Activated T-cell treated with anti-CD3 and anti-CD28 coated beads, Interleukin-2, amount 50 U/mL, for 24 hours (primary cell): ENCODE results near the gene FANCI.
A peak's percentile ranks its signal among the peaks of the same experiment; 100 is the strongest.
"Not testable (repeated sequence)": the region's sequence is repeated elsewhere in the genome, so short reads cannot be mapped to it uniquely, and the experiment has no call there.

Source experiments
- DNase-seq: peaks from one replicate; pipeline ENCODE4 v3.0.0-alpha.2; 2020
- H3K27ac Mint-ChIP-seq: 2 replicates; pipeline ENCODE4 v1.8.0; 2020; ENCODE audit warnings: mild to moderate bottlenecking, mixed read lengths
- H3K27me3 Mint-ChIP-seq: 2 replicates; pipeline ENCODE4 v1.8.0; 2020; ENCODE audit warnings: mixed read lengths
- H3K36me3 Mint-ChIP-seq: 2 replicates; pipeline ENCODE4 v1.8.0; 2020; ENCODE audit warnings: low read depth, mixed read lengths
- H3K4me1 Mint-ChIP-seq: 2 replicates; pipeline ENCODE4 v1.8.0; 2020; ENCODE audit warnings: low read depth, mixed read lengths
- H3K4me3 Mint-ChIP-seq: 2 replicates; pipeline ENCODE4 v1.8.0; 2020; ENCODE audit warnings: mild to moderate bottlenecking, moderate library complexity, mixed read lengths
- H3K9me3 Mint-ChIP-seq: 2 replicates; pipeline ENCODE4 v1.8.0; 2020; ENCODE audit warnings: mixed read lengths

Gene FANCI

GRCh38 chr15:89243046-89243690 is 611 bp upstream of the FANCI start:
- H3K27ac Mint-ChIP-seq, result peak overlapping the region; percentile 96
- no peaks in the 10 kb centered on the region for H3K9me3 Mint-ChIP-seq
- H3K27me3 Mint-ChIP-seq, result no peaks in the 10 kb centered on the region
- peaks cover 34% of the 10 kb centered on the region for H3K4me1 Mint-ChIP-seq
- H3K4me3 Mint-ChIP-seq, result peak overlapping the region; percentile 92
- no peak for DNase-seq
- peaks cover 42% of the 10 kb centered on the region for H3K36me3 Mint-ChIP-seq

GRCh38 chr15:89244574-89244903 is 760 bp downstream of the FANCI start:
- peaks cover 55% of the 10 kb centered on the region for H3K36me3 Mint-ChIP-seq
- no peak for DNase-seq

GRCh38 chr15:89247446-89247845 is 3.7 kb downstream of the FANCI start:
- Mint-ChIP-seq H3K9me3 (no peaks in the 10 kb centered on the region), H3K27me3 (no peaks in the 10 kb centered on the region), H3K4me1 (peaks cover 38% of the 10 kb centered on the region), H3K27ac (no peak overlapping the region), H3K36me3 (peaks cover 82% of the 10 kb centered on the region), H3K4me3 (no peak overlapping the region)
- DNase-seq, result no peak

More at GRCh38 chr15:89244574-89244903, 760 bp downstream of the FANCI start:
- peaks cover 37% of the 10 kb centered on the region for H3K4me1 Mint-ChIP-seq
- no peaks in the 10 kb centered on the region for H3K9me3 Mint-ChIP-seq
- peak overlapping the region; percentile 96 for H3K27ac Mint-ChIP-seq
- H3K27me3 Mint-ChIP-seq, result no peaks in the 10 kb centered on the region
- peak overlapping the region; percentile 92 for H3K4me3 Mint-ChIP-seq

- Mint-ChIP-seq H3K27me3 (no peaks in the 10 kb centered on the region), H3K27ac (no peak overlapping the region), H3K9me3 (no peaks in the 10 kb centered on the region), H3K4me3 (no peak overlapping the region), H3K4me1 (peaks cover 30% of the 10 kb centered on the region), H3K36me3 (peaks cover 93% of the 10 kb centered on the region)
- no peak for DNase-seq
Observed at GRCh38 chr15:89248584-89248983, 4.8 kb downstream of the FANCI start.

- H3K4me3 Mint-ChIP-seq, DNase-seq, H3K27me3 Mint-ChIP-seq, H3K27ac Mint-ChIP-seq, H3K9me3 Mint-ChIP-seq: not testable (repeated sequence)
- peaks cover 25% of the 10 kb centered on the region for H3K4me1 Mint-ChIP-seq
- peaks cover 89% of the 10 kb centered on the region for H3K36me3 Mint-ChIP-seq
Observed at GRCh38 chr15:89250142-89250541, 6.4 kb downstream of the FANCI start.

- Mint-ChIP-seq H3K4me1 (peaks cover 12% of the 10 kb centered on the region), H3K36me3 (peaks cover 89% of the 10 kb centered on the region)
- not testable (repeated sequence) for DNase-seq, H3K9me3 Mint-ChIP-seq, H3K27ac Mint-ChIP-seq, H3K4me3 Mint-ChIP-seq, H3K27me3 Mint-ChIP-seq
Observed at GRCh38 chr15:89277281-89277680, 33.5 kb downstream of the FANCI start.

- no peaks in the 10 kb centered on the region for H3K9me3 Mint-ChIP-seq
- no peak overlapping the region for H3K4me3 Mint-ChIP-seq
- no peaks in the 10 kb centered on the region for H3K27me3 Mint-ChIP-seq
- H3K27ac Mint-ChIP-seq, result no peak overlapping the region
- peaks cover 12% of the 10 kb centered on the region for H3K4me1 Mint-ChIP-seq
- no peak for DNase-seq
- H3K36me3 Mint-ChIP-seq, result peaks cover 93% of the 10 kb centered on the region
Observed at GRCh38 chr15:89278307-89278706, 34.5 kb downstream of the FANCI start.

GRCh38 chr15:89282631-89283030 is 38.9 kb downstream of the FANCI start:
- Mint-ChIP-seq H3K4me1 (peaks cover 11% of the 10 kb centered on the region), H3K9me3 (no peaks in the 10 kb centered on the region), H3K27me3 (no peaks in the 10 kb centered on the region), H3K27ac (no peak overlapping the region), H3K4me3 (no peak overlapping the region), H3K36me3 (peaks cover 91% of the 10 kb centered on the region)
- DNase-seq, result no peak

GRCh38 chr15:89283201-89283600 is 39.4 kb downstream of the FANCI start:
- DNase-seq, result no peak
- Mint-ChIP-seq H3K4me3 (no peak overlapping the region), H3K9me3 (no peaks in the 10 kb centered on the region), H3K36me3 (peaks cover 93% of the 10 kb centered on the region), H3K27ac (no peak overlapping the region), H3K4me1 (peaks cover 7% of the 10 kb centered on the region), H3K27me3 (no peaks in the 10 kb centered on the region)

GRCh38 chr15:89291934-89292438 is 48.2 kb downstream of the FANCI start:
- H3K36me3 Mint-ChIP-seq, result peaks cover 92% of the 10 kb centered on the region
- DNase-seq, result no peak
- H3K4me3 Mint-ChIP-seq, result no peak overlapping the region
- H3K4me1 Mint-ChIP-seq, result no peaks in the 10 kb centered on the region
- H3K27me3 Mint-ChIP-seq, result no peaks in the 10 kb centered on the region
- no peak overlapping the region for H3K27ac Mint-ChIP-seq
- H3K9me3 Mint-ChIP-seq, result no peaks in the 10 kb centered on the region

- no peaks in the 10 kb centered on the region for H3K4me1 Mint-ChIP-seq
- no peaks in the 10 kb centered on the region for H3K27me3 Mint-ChIP-seq
- no peak overlapping the region for H3K27ac Mint-ChIP-seq
- H3K9me3 Mint-ChIP-seq, result no peaks in the 10 kb centered on the region
- no peak for DNase-seq
- H3K36me3 Mint-ChIP-seq, result peaks cover 92% of the 10 kb centered on the region
- no peak overlapping the region for H3K4me3 Mint-ChIP-seq
Observed at GRCh38 chr15:89293012-89293411, 49.2 kb downstream of the FANCI start.

- DNase-seq, result no peak
- Mint-ChIP-seq H3K4me3 (no peak overlapping the region), H3K36me3 (peaks cover 85% of the 10 kb centered on the region), H3K4me1 (peaks cover 15% of the 10 kb centered on the region), H3K27ac (peak overlapping the region; percentile 8), H3K27me3 (no peaks in the 10 kb centered on the region), H3K9me3 (no peaks in the 10 kb centered on the region)
Observed at GRCh38 chr15:89299896-89300295, 56.1 kb downstream of the FANCI start.

- Mint-ChIP-seq H3K27me3 (no peaks in the 10 kb centered on the region), H3K4me1 (peaks cover 15% of the 10 kb centered on the region), H3K9me3 (no peaks in the 10 kb centered on the region), H3K27ac (peak overlapping the region; percentile 67), H3K4me3 (no peak overlapping the region), H3K36me3 (peaks cover 87% of the 10 kb centered on the region)
- no peak for DNase-seq
Observed at GRCh38 chr15:89301304-89302089, 57.7 kb downstream of the FANCI start.

- H3K27ac Mint-ChIP-seq, result no peak overlapping the region
- no peaks in the 10 kb centered on the region for H3K27me3 Mint-ChIP-seq
- peaks cover 94% of the 10 kb centered on the region for H3K36me3 Mint-ChIP-seq
- H3K9me3 Mint-ChIP-seq, result no peaks in the 10 kb centered on the region
- no peak for DNase-seq
- no peak overlapping the region for H3K4me3 Mint-ChIP-seq
- peaks cover 15% of the 10 kb centered on the region for H3K4me1 Mint-ChIP-seq
Observed at GRCh38 chr15:89303986-89304385, 60.2 kb downstream of the FANCI start.

- Mint-ChIP-seq H3K9me3 (no peaks in the 10 kb centered on the region), H3K4me3 (no peak overlapping the region), H3K4me1 (peaks cover 19% of the 10 kb centered on the region), H3K36me3 (peaks cover 94% of the 10 kb centered on the region), H3K27me3 (no peaks in the 10 kb centered on the region), H3K27ac (no peak overlapping the region)
- no peak for DNase-seq
Observed at GRCh38 chr15:89305395-89305794, 61.6 kb downstream of the FANCI start.
